Chondrocyte (in vitro differentiated cells): ENCODE measurements around the gene PC. TPM values are rescaled to one million over a fixed set of nuclear protein-coding genes. Genes with fewer than 3 reads are reported as not detected.
"Not testable (repeated sequence)": the region's sequence is repeated elsewhere in the genome, so short reads cannot be mapped to it uniquely, and the experiment has no call there.

Source experiments
- DNase-seq: peaks from one replicate; pipeline ENCODE4 v3.0.0; 2021; ENCODE audit warnings: mixed read lengths, low spot score
- H3K27ac Mint-ChIP-seq: one replicate; pipeline ENCODE4 v1.8.0; 2021; ENCODE audit warnings: mild to moderate bottlenecking, moderate library complexity, mixed read lengths; ENCODE audit not compliant: unreplicated experiment
- H3K27me3 Mint-ChIP-seq: 2 replicates; pipeline ENCODE4 v1.8.0; 2021; ENCODE audit warnings: low read depth, mixed read lengths
- H3K36me3 Mint-ChIP-seq: 2 replicates; pipeline ENCODE4 v1.8.0; 2021; ENCODE audit warnings: low read depth, mixed read lengths
- H3K4me1 Mint-ChIP-seq: 2 replicates; pipeline ENCODE4 v1.8.0; 2021; ENCODE audit warnings: low read depth, mild to moderate bottlenecking, mixed read lengths
- H3K4me3 Mint-ChIP-seq: one replicate; pipeline ENCODE4 v1.8.0; 2021; ENCODE audit warnings: mild to moderate bottlenecking, moderate library complexity, mixed read lengths; ENCODE audit not compliant: unreplicated experiment
- H3K9me3 Mint-ChIP-seq: 2 replicates; pipeline ENCODE4 v1.8.0; 2021; ENCODE audit warnings: low read depth, mixed read lengths
- CTCF ChIP-seq: fragments of 200-600 bp; sonication (generic); IDR thresholded peaks from 2 replicates; pipeline ENCODE4 v1.5.0; 2021; ENCODE audit warnings: antibody characterized with exemption, mild to moderate bottlenecking, moderate library complexity
- long read RNA-seq: library from polyadenylated mRNA; stranded (forward); transcript quantifications from one replicate; pipeline ENCODE4 v2.0.0, GENCODE V29; 2021
- total RNA-seq: library from RNA; stranded (reverse); gene quantifications from 3 replicates; pipeline ENCODE4 v1.2.1, GENCODE V29; 2021

PC gene
- 12.3 to 33.7 TPM (median 14.2 TPM) in 3 replicates for total RNA-seq
- long read RNA-seq, full-length matches to known transcripts: 16 of 31 reads
- long read RNA-seq, partial matches to known transcripts: 5 of 31 reads
- long read RNA-seq, other reads (novel, unspliced or antisense): 10 of 31 reads

- peak; percentile 99 for DNase-seq
- H3K4me1 Mint-ChIP-seq: peaks cover 24% of the 10 kb centered on the region
- peak within 1 kb of the TSS; percentile 75 for H3K4me3 Mint-ChIP-seq
- H3K36me3 Mint-ChIP-seq: peaks cover 2% of the 10 kb centered on the region
- no peak for TF ChIP-seq CTCF
- H3K27me3 Mint-ChIP-seq: no peaks in the 10 kb centered on the region
- H3K9me3 Mint-ChIP-seq: no peaks in the 10 kb centered on the region
- H3K27ac Mint-ChIP-seq: peak within 1 kb of the TSS; percentile 87
Measured at GRCh38 chr11:66958232-66958955, at the start of gene PC. TSS of gene PC (minus strand) at chr11:66958383. CDS start at chr11:66872159, 86,224 bp downstream.

GRCh38 chr11:67007126-67007525 lies 48.9 kb upstream of the PC start:
- Mint-ChIP-seq H3K9me3 (no peaks in the 10 kb centered on the region), H3K4me3 (no peak overlapping the region), H3K27ac (no peak overlapping the region)

GRCh38 chr11:67006029-67006884 lies 48.1 kb upstream of the PC start:
- Mint-ChIP-seq H3K9me3 (no peaks in the 10 kb centered on the region), H3K4me3 (no peak overlapping the region), H3K27me3 (no peaks in the 10 kb centered on the region), H3K27ac (no peak overlapping the region), H3K4me1 (peaks cover 6% of the 10 kb centered on the region), H3K36me3 (no peaks in the 10 kb centered on the region)
- no peak for DNase-seq
- TF ChIP-seq CTCF: no peak

More at GRCh38 chr11:67007126-67007525, 48.9 kb upstream of the PC start:
- Mint-ChIP-seq H3K36me3 (no peaks in the 10 kb centered on the region), H3K27me3 (no peaks in the 10 kb centered on the region), H3K4me1 (peaks cover 3% of the 10 kb centered on the region)
- DNase-seq: no peak
- no peak for TF ChIP-seq CTCF

DNA sequence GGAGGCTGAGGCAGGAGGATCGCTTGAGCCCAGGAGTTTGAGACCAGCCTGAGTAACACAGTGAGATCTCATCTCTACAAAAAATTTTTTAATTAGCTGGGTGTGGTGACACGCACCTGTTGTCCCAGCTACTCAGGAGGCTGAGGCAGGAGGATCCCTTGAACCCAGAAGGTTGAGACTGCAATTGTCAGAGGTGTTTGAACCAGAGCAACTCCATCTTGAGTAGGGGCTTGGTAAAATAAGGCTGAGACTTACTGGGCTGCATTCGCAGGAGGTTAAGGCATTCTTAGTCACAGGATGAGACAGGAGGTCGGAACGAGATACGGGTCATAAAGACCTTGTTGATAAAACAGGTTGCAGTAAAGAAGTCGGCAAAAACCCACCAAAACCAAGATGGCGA lies 47.0 kb upstream of the PC start:
- H3K4me3 Mint-ChIP-seq, H3K36me3 Mint-ChIP-seq, H3K4me1 Mint-ChIP-seq, DNase-seq, H3K27me3 Mint-ChIP-seq, H3K9me3 Mint-ChIP-seq, H3K27ac Mint-ChIP-seq: not testable (repeated sequence)

DNA sequence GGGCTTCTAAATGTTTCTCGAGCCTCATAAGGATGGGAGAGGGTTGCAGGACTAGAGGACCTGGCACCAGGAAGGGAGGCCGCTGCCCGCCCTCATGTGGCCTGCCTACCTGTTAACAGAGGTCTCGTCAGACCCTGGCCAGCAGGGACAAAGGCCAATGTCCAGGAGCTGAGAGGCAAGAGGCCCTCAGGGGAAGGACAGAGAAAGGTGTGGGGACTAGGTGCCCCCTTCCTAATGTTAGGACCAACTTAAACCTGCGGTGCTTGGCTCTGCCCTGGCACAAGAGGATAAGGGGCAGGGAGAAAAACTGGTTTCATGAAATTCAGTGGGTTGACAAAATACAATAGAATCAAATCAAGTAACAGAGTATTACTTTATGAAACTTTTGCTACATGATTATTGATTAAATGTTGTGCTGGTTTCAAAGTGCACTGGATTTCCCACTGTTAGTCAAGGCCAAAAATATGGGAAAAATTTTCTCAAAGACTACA lies 44.8 kb upstream of the PC start:
- Mint-ChIP-seq H3K9me3 (no peaks in the 10 kb centered on the region), H3K27ac (no peak overlapping the region), H3K4me1 (peaks cover 6% of the 10 kb centered on the region), H3K4me3 (no peak overlapping the region), H3K36me3 (no peaks in the 10 kb centered on the region), H3K27me3 (no peaks in the 10 kb centered on the region)
- no peak for TF ChIP-seq CTCF
- no peak for DNase-seq
